Glutamatergic neuron (in vitro differentiated cells): ENCODE measurements around the gene KLF3. TPM values are rescaled to one million over a fixed set of nuclear protein-coding genes. Genes with fewer than 3 reads are reported as not detected.

Source experiments
- DNase-seq: peaks from one replicate; pipeline ENCODE4 v3.0.0; 2022
- H3K27ac Mint-ChIP-seq: one replicate; pipeline ENCODE4 v1.8.0; 2020; ENCODE audit warnings: mild to moderate bottlenecking, mixed read lengths, inconsistent platforms; ENCODE audit not compliant: unreplicated experiment
- H3K27me3 Mint-ChIP-seq: one replicate; pipeline ENCODE4 v1.8.0; 2020; ENCODE audit warnings: mild to moderate bottlenecking, moderate library complexity, mixed read lengths, inconsistent platforms; ENCODE audit not compliant: unreplicated experiment
- H3K36me3 Mint-ChIP-seq: one replicate; pipeline ENCODE4 v1.8.0; 2020; ENCODE audit warnings: mild to moderate bottlenecking, mixed read lengths, inconsistent platforms; ENCODE audit not compliant: unreplicated experiment
- H3K4me1 Mint-ChIP-seq: one replicate; pipeline ENCODE4 v1.8.0; 2020; ENCODE audit warnings: mild to moderate bottlenecking, low read depth, mixed read lengths, inconsistent platforms; ENCODE audit not compliant: unreplicated experiment
- H3K4me3 Mint-ChIP-seq: one replicate; pipeline ENCODE4 v1.8.0; 2020; ENCODE audit warnings: mild to moderate bottlenecking, mixed read lengths, inconsistent platforms; ENCODE audit not compliant: unreplicated experiment
- H3K9me3 Mint-ChIP-seq: one replicate; pipeline ENCODE4 v1.8.0; 2020; ENCODE audit warnings: mild to moderate bottlenecking, moderate library complexity, mixed read lengths, inconsistent platforms; ENCODE audit not compliant: unreplicated experiment
- total RNA-seq: library from RNA; stranded (reverse); fragmentation: NEBNext Ultra II Directional; extraction: Animal tissue kit (Norgen Biotek cat#: 25700); gene quantifications from one replicate; pipeline ENCODE4 v1.2.1, GENCODE V29; 2021; ENCODE audit not compliant: unreplicated experiment
- TF ChIP-seq, protein P1 (sequence below): fragments of 200-600 bp; sonication (generic); IDR thresholded peaks from one replicate; pipeline ENCODE4 v1.5.0; 2021; ENCODE audit not compliant: partially characterized antibody, unreplicated experiment

Gene KLF3
- total RNA-seq, 1 donor from 2014 or later = 38.4 TPM

DNA sequence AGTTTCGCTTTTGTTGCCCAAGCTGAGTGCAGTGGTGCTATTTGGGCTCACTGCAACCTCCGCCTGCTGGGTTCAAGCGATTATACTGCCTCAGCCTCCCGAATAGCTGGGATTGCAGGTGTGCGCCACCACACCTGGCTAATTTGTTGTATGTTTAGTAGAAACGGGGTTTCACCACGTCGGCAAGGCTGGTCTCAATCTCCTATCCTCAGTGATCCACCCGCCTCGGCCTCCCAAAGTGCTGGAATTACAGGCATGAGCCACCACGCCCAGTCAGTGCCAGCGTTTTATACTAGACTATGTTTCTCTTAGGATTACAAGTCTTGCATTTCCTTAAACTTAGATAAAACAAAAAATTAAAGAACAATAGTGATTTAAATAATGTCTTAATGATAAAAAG, 13.0 kb downstream of the KLF3 start:
- TF ChIP-seq, protein P1, sequence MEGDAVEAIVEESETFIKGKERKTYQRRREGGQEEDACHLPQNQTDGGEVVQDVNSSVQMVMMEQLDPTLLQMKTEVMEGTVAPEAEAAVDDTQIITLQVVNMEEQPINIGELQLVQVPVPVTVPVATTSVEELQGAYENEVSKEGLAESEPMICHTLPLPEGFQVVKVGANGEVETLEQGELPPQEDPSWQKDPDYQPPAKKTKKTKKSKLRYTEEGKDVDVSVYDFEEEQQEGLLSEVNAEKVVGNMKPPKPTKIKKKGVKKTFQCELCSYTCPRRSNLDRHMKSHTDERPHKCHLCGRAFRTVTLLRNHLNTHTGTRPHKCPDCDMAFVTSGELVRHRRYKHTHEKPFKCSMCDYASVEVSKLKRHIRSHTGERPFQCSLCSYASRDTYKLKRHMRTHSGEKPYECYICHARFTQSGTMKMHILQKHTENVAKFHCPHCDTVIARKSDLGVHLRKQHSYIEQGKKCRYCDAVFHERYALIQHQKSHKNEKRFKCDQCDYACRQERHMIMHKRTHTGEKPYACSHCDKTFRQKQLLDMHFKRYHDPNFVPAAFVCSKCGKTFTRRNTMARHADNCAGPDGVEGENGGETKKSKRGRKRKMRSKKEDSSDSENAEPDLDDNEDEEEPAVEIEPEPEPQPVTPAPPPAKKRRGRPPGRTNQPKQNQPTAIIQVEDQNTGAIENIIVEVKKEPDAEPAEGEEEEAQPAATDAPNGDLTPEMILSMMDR = no peak
- Mint-ChIP-seq H3K27ac (no peak overlapping the region), H3K27me3 (peaks cover 1% of the 10 kb centered on the region), H3K9me3 (peaks cover 2% of the 10 kb centered on the region), H3K36me3 (peaks cover 5% of the 10 kb centered on the region), H3K4me3 (no peak overlapping the region), H3K4me1 (peaks cover 39% of the 10 kb centered on the region)
- DNase-seq = no peak

DNA sequence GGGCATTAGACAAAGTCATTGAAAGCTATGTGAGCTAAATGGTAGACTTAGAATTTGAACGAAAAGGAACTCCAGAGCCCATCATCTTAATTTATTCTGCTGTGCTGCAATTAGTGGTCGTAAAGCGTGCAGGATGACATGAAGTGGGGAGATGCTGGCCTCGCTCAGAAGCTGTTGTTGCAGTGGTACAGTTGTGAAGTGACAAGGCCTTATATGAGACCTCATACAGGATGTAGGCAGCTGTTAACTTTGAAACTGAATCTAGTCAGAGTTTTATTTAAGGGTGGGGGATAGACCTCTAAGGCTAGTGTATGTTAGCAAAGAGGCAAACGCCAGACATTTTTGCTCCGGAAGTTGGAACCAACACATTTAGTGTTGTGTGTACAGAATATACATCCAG, 13.4 kb downstream of the KLF3 start:
- H3K9me3 Mint-ChIP-seq = peaks cover 2% of the 10 kb centered on the region
- no peak overlapping the region for H3K4me3 Mint-ChIP-seq
- H3K36me3 Mint-ChIP-seq = peaks cover 5% of the 10 kb centered on the region
- peaks cover 36% of the 10 kb centered on the region for H3K4me1 Mint-ChIP-seq
- H3K27me3 Mint-ChIP-seq = peaks cover 1% of the 10 kb centered on the region
- no peak for DNase-seq
- peak overlapping the region; percentile 13 for H3K27ac Mint-ChIP-seq
- TF ChIP-seq, protein P1 = no peak

DNA sequence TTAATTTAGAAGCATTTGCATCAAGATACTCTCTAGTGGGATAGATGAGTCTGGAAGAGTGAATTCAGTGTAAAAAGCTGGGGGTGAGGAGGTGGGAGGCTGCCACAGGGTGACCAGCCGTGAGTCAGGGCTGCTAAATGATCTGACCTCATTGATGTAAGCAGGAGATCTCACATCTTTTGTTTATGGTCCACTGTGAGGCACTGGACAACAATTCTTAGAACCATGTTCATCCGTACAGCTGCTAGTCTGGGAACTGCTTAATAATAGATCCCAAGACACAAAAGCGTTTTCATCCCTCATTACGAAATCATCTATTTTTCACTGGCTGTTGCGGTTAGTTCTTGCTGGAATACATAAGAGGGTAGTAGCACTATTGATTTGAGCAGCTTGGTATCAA, 14.1 kb downstream of the KLF3 start:
- DNase-seq = no peak
- TF ChIP-seq, protein P1 = no peak
- Mint-ChIP-seq H3K9me3 (no peaks in the 10 kb centered on the region), H3K27ac (peak overlapping the region; percentile 12), H3K27me3 (peaks cover 1% of the 10 kb centered on the region), H3K36me3 (peaks cover 5% of the 10 kb centered on the region), H3K4me1 (peaks cover 31% of the 10 kb centered on the region), H3K4me3 (no peak overlapping the region)

DNA sequence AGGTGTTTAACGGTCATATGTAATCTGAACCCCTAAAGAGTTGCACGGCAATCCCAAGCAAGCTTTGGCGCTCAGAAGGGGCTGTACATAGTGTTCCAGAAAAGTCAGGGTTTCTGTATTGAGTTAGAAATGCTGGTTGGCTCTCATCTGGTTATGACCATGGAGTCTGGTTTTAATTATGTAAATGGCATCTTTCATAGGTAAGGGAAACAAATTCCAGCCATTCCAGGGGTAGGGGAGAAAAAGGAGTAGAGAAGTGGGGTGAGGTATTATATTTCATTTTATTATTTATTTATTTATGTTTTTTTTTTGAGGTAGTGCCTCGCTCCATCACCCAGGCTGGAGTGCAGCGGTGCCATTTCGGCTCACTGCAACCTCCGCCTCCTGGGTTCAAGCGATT, 15.9 kb downstream of the KLF3 start:
- DNase-seq = no peak
- no peak overlapping the region for H3K27ac Mint-ChIP-seq
- no peak overlapping the region for H3K4me3 Mint-ChIP-seq
- no peaks in the 10 kb centered on the region for H3K9me3 Mint-ChIP-seq
- peaks cover 5% of the 10 kb centered on the region for H3K36me3 Mint-ChIP-seq
- no peaks in the 10 kb centered on the region for H3K27me3 Mint-ChIP-seq
- peaks cover 17% of the 10 kb centered on the region for H3K4me1 Mint-ChIP-seq
- TF ChIP-seq, protein P1 = no peak

DNA sequence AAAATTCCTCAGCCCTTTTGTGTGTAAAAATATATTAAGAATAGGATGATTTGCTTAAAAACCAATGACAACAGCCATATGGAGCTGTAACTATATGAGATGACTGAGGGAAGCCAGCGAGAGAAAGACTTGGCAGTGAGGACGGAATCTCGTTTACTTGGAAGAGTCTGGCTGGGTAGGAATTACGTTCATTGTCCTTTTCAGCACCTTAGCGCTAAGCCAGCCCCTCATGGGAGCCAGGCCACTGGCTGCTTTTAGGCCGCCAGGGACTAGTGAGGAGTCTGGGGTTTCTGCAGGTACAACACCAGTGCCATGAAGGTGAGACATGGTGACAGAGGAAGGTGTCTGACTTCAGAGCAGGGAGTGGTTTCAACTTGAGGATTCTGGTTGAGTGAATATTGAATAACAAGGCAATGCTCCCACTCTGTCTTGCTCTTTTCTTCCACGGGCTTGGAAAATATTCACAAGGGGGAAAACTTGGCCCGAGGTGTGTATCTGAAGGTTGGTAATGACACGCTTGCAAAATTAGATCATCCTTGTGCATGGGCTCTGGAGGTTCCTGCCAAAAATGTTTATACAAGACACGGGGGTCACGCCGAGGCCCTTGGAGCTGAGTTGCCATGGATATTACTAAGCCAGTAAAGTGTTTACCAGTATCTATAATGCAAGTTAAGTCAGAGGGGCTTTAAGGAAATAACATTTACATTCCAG, 17.4 kb downstream of the KLF3 start:
- no peak for DNase-seq
- H3K27ac Mint-ChIP-seq = no peak overlapping the region
- H3K4me3 Mint-ChIP-seq = no peak overlapping the region

More for the DNA sequence above, 17.4 kb downstream of the KLF3 start:
- TF ChIP-seq, protein P1 = no peak
- peaks cover 5% of the 10 kb centered on the region for H3K36me3 Mint-ChIP-seq
- no peaks in the 10 kb centered on the region for H3K9me3 Mint-ChIP-seq
- H3K4me1 Mint-ChIP-seq = peaks cover 12% of the 10 kb centered on the region
- no peaks in the 10 kb centered on the region for H3K27me3 Mint-ChIP-seq
